Esophagus squamous epithelium (tissue), 4 donors: ENCODE results near the gene PLA2G12A.

ENCODE experiments used
- POLR2A ChIP-seq, 4 donors: fragments of 450-650 bp; IDR thresholded peaks; one replicate each; pipeline ENCODE4 v1.6.1; 2017; ENCODE audit warnings: antibody characterized with exemption in 4 of 4, mild to moderate bottlenecking in 4 of 4, moderate library complexity in 3 of 4
- TF ChIP-seq, protein P1 (sequence below), 6 experiments: fragments of 450-650 bp in 4 of 6; fragments of 200-600 bp in 2 of 6; sonication (generic) in 2 of 6; IDR thresholded peaks; one replicate each; pipeline ENCODE4 v1.5.1; 2016 to 2019; ENCODE audit warnings: antibody characterized with exemption in 6 of 6, mild to moderate bottlenecking in 4 of 6, moderate library complexity in 4 of 6

DNA sequence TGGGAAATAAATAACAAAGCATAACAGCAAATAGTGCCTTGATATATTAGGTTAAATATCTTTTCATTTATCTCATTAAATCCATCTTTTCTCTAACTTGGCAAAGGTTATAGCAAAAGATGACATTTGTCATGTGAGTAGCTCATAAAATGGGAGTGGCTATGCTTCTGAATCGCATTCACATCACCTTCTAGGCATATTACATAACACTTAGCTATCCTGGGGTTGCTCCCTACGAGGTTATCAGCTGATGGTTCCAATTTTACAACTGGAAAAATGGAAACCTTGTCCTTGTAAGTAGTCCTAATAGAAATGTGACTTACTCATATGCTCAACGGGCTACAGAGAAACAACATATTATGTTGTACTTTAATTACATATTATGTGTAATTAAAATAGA lies 16.4 kb downstream of the PLA2G12A start:
- TF ChIP-seq, protein P1, sequence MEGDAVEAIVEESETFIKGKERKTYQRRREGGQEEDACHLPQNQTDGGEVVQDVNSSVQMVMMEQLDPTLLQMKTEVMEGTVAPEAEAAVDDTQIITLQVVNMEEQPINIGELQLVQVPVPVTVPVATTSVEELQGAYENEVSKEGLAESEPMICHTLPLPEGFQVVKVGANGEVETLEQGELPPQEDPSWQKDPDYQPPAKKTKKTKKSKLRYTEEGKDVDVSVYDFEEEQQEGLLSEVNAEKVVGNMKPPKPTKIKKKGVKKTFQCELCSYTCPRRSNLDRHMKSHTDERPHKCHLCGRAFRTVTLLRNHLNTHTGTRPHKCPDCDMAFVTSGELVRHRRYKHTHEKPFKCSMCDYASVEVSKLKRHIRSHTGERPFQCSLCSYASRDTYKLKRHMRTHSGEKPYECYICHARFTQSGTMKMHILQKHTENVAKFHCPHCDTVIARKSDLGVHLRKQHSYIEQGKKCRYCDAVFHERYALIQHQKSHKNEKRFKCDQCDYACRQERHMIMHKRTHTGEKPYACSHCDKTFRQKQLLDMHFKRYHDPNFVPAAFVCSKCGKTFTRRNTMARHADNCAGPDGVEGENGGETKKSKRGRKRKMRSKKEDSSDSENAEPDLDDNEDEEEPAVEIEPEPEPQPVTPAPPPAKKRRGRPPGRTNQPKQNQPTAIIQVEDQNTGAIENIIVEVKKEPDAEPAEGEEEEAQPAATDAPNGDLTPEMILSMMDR (IDR thresholded peaks at IDR 0.05): no peak
- TF ChIP-seq POLR2A (IDR thresholded peaks at IDR 0.05): no peak
